HG03045 (cell line): Measurements from ENCODE around the gene MAP3K14.

ENCODE experiments used
- ATAC-seq: cut with Tn5 transposase; IDR thresholded peaks from one replicate; pipeline ENCODE4 v1.9.1; 2021; ENCODE audit warnings: mild to moderate bottlenecking, moderate library complexity; ENCODE audit not compliant: unreplicated experiment

MAP3K14 gene

DNA sequence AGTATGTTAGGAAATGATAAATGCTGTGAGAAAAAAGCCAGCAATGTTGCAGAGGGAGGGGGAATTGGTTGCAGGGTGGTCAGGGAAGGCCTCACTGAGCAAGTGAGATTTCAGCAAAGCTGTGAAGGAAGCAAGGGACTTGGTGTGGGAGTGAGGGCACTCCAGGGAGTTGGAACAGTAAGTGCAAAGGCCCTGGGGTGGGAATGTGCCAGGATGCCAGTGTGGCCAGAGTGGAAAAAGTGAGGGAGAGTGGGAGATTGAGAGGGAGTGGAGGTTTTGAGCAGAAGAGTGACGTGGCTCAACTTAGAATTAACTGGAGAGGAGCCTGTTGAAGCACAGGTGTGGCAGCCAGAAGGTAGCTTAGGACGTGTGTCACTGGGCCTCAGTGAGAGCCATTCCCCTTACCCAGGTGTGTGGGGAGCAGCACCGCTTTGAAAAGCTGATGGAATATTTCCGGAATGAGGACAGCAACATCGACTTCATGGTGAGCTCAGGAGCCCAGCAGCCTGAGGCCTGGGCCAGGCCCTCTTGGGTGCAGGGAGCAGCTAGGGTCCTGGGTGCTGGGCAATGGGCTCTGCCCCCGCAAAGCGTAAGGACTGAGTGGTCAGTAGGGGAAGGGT lies 78.6 kb downstream of the MAP3K14 start:
- no peak for ATAC-seq

- no peak for ATAC-seq
Measured at GRCh38 chr17:45237686-45238085, 79.1 kb downstream of the MAP3K14 start.

DNA sequence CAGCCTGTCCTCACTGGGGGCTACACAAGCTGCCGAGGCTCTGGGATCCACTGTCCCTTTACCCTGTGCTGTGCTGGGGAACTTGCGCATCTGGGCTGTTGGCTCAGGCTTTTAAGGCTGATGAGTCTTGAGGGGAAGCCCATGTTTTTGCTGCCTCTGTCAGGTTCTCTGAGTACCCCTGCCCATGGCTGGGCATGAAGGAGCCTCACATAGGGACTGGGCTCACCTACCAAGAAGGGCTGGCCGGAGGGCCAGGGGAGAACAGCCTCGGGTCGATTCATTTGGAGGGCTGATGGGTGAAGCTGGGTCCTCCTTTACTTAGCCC lies 80.6 kb downstream of the MAP3K14 start:
- ATAC-seq = no peak

- no peak for ATAC-seq
Measured at GRCh38 chr17:45235416-45236281, 81.2 kb downstream of the MAP3K14 start.

GRCh38 chr17:45234641-45235415 lies 82.0 kb downstream of the MAP3K14 start:
- no peak for ATAC-seq

DNA sequence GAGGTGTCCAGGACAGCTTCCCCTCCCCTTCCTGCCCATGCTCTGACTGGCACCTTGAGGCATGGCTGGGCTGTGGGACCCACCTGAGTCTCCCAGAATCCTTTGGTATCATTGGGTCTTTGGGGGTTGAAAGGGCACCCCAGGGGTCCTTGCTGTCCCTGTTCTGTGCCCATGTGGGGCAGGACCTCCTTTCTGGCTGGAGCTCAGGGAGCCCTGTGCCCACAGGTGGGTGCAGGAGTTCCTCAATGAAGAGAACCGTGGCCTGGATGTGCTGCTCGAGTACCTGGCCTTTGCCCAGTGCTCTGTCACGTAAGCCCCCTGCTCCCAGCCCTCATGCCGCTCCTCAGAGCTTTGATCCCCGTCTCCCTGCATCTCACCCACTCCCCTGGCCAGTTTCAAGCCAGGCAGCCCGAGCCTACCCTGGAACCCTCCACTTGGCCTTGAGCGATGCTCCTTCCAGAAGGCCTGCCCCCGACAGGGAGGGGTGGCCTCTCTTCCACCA lies 83.3 kb downstream of the MAP3K14 start:
- no peak for ATAC-seq

GRCh38 chr17:45232514-45233422 lies 84.1 kb downstream of the MAP3K14 start:
- ATAC-seq = no peak

- ATAC-seq = no peak
Measured at GRCh38 chr17:45231481-45232116, 85.2 kb downstream of the MAP3K14 start.

GRCh38 chr17:45230787-45231480 lies 85.9 kb downstream of the MAP3K14 start:
- ATAC-seq = no peak

DNA sequence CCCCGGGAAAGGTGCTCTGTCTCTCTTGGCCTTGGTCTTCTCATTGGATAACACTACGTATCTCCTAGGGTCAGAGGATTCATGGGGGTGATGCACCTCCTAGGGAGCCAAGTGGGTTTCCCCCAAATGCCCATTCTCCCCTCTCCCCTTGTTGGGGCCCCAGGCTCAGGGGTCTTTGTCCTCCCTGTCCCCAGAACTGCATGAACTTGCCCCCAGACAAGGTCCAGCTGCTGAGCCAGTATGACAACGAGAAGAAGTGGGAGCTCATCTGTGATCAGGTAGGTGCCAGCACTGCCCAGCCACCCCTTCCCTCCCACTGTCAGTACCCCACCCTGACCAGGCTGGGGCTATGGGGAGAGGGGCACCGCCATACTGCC lies 86.4 kb downstream of the MAP3K14 start:
- no peak for ATAC-seq

GRCh38 chr17:45229681-45230409 lies 87.0 kb downstream of the MAP3K14 start:
- no peak for ATAC-seq

DNA sequence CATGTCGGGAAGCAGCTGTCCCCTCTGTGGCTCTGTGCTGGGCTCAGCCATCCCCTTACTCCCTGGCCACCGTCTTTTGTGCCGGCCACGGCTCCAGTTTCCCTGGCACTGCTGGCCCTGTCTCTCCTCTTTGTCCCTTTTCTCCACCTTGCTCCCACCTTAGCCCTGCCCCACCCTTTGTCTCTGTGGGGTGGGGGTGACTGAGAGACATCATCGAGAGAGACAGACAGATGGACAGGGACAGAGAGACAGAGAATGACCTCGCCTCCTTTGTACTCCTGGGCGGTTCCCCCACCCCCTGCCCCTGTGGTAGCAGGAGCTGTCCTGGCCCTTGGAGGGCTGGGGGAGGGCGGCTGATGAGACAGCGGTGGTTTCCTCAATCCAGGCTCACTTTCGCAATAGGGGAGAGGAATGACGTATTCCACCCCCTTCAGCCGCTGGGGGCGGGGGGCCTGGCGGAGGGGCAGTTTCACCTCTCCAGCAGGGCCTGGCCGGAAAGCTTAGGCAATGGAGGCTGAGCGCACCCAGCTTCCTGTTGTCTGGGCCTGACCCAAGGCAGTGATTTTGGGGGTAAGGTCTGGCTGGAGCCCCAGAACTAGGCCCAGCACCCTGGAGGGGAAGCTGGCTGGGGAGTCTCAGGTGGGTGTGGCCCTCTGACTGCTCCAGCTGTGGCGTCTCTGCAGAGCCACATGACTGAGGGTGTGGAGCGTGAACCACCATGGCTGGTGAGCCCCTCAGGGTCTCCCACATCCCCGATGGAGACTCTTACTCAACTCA lies 87.9 kb downstream of the MAP3K14 start:
- peak; percentile 29 for ATAC-seq

DNA sequence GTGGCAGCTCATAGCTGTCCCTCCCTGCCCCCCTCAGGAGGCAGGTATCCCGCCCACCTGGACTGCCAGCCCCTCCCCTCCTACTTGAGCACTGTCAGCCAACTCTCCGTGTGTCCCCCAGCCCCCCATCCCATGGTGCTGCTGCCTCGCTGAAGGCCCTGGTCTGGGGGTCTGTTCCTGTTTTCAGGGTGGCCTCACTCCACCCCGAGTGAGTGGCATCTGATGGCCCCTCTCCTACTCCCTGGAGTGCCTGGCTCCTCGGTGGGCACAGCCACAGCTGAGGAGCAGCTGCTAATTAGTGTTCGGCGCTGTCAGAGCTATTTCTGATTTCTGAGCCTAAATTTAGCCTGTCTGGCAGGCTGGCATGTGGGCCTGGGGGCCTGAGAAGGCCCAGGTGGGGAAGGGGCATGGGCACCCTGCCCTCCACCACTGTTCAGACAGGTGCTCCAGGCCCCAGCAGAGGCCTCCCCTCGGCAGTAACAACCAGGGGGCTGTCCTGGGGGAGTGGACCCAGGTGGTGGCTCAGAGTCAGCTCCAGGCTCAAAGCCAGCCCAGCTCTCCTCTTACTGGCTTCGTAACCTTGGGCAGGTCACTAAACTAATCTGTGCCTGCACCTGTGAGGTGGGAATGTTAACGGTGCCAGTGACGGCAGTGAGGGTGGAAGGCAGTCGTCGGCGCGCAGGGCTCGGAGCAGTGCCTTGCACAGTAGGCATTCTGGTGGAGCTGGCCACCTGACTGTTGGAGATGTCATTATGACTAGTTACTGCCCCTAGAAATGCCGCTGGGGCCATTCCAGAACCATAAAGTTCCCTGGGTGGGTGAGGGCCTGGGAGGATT lies 88.7 kb downstream of the MAP3K14 start:
- ATAC-seq = no peak

- ATAC-seq = no peak
Measured at GRCh38 chr17:45227101-45227925, 89.5 kb downstream of the MAP3K14 start.

GRCh38 chr17:45226576-45226975 lies 90.2 kb downstream of the MAP3K14 start:
- no peak for ATAC-seq

DNA sequence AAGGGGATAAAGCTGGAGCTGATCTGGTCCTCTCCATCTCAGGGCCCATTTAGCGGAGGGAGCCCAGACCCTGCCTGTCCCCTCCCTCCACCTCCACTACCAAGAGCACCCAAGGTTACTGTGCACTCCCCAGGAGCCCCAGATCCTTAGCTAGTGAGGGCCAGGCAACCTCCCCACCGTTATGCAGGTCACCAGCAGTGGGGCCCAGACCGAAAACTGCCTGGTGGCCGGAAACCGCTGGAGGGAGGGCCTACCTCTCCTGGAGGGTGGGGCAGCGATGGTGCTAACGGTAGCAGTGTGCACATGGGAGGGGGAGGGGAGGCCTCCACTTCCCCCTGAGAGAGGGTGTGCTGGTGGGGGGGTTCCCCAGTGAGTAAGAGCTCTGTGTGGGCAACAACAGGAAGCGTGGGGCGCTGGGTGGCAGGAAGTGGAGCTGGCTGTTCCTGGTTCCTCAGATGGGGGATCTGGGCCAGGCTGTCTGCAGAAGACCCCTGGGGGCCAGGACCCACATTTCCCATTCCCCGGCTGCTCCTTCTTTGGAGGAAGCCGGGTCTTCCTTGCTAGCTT lies 90.8 kb downstream of the MAP3K14 start:
- peak; percentile 32 for ATAC-seq
